Nephron (organoid): Measurements from ENCODE around the gene RAB6B.

Experiments
- H3K27ac Mint-ChIP-seq, 3 experiments: 2 replicates each; pipeline ENCODE4 v1.8.0; 2020; ENCODE audit warnings: mixed read lengths in 3 of 3, mild to moderate bottlenecking in 2 of 3, moderate library complexity in 1 of 3
- H3K27me3 Mint-ChIP-seq: 2 replicates; pipeline ENCODE4 v1.8.0; 2021; ENCODE audit warnings: low read depth, mild to moderate bottlenecking, moderate library complexity, mixed read lengths
- H3K36me3 Mint-ChIP-seq: 2 replicates; pipeline ENCODE4 v1.8.0; 2020; ENCODE audit warnings: low read depth, mixed read lengths
- H3K4me1 Mint-ChIP-seq: 2 replicates; pipeline ENCODE4 v1.8.0; 2020; ENCODE audit warnings: mixed read lengths
- H3K4me3 Mint-ChIP-seq, 3 experiments: 2 replicates each; pipeline ENCODE4 v1.8.0; 2020; ENCODE audit warnings: mild to moderate bottlenecking in 3 of 3, mixed read lengths in 3 of 3, moderate library complexity in 2 of 3
- H3K9me3 Mint-ChIP-seq: 2 replicates; pipeline ENCODE4 v1.8.0; 2020; ENCODE audit warnings: mixed read lengths
- TF ChIP-seq, protein P1 (sequence below), 3 experiments: fragments of 200-600 bp; sonication (generic); IDR thresholded peaks; one replicate each; pipeline ENCODE4 v1.5.0; 2021; ENCODE audit warnings: antibody characterized with exemption in 3 of 3; ENCODE audit not compliant: unreplicated experiment in 3 of 3

RAB6B gene

DNA sequence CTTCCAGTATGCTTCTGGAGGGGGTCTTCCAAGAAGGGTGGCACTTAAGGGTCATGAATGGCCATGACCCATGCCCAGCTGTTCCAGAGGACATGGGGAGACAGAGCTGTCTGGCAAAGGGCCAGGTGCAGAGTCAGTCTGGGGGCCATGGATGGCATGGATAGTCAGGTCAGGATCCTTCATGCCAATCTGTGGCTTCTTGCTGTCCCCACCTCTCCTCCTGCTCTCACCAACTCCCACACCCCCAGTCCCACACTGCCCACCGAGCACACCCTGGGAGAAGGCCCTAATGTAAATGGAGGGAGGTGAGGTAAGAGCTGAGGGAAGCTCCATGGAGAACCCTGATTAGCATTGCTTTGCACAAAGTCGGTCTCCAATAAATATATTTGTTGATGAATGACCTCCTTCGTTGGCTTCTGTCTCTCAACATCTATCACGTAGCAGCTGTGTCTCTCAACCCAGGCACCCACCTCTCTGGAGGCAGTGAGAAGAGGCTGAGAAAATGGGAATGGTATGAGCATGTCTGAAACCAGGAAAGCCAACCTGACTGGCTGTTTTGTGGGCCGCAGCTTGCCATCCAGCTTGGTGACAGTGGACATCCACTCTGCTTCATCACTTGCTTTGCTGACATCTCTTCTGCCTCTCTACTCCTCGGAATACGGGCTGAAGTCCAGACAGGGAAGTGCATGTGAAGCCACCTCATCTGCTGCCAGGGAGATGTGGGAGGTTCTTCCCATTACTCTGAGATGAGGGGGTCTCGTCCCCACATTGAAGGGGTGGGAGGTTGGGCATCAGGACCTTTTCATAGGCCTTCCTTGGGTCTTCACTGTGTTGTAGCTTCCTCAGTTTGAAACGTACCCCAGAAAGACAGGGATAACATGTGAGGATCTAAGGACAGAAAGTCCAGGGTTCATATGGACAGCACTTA, 37.7 kb upstream of the RAB6B start:
- Mint-ChIP-seq H3K4me3 (no peak overlapping the region), H3K36me3 (peaks cover 7% of the 10 kb centered on the region), H3K27ac (no peak overlapping the region), H3K4me1 (peaks cover 15% of the 10 kb centered on the region), H3K27me3 (peaks cover 10% of the 10 kb centered on the region), H3K9me3 (no peaks in the 10 kb centered on the region)
- TF ChIP-seq, protein P1, sequence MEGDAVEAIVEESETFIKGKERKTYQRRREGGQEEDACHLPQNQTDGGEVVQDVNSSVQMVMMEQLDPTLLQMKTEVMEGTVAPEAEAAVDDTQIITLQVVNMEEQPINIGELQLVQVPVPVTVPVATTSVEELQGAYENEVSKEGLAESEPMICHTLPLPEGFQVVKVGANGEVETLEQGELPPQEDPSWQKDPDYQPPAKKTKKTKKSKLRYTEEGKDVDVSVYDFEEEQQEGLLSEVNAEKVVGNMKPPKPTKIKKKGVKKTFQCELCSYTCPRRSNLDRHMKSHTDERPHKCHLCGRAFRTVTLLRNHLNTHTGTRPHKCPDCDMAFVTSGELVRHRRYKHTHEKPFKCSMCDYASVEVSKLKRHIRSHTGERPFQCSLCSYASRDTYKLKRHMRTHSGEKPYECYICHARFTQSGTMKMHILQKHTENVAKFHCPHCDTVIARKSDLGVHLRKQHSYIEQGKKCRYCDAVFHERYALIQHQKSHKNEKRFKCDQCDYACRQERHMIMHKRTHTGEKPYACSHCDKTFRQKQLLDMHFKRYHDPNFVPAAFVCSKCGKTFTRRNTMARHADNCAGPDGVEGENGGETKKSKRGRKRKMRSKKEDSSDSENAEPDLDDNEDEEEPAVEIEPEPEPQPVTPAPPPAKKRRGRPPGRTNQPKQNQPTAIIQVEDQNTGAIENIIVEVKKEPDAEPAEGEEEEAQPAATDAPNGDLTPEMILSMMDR (IDR thresholded peaks at IDR 0.05; ENCODE audit: unreplicated experiment in 3 of 3): no peak

DNA sequence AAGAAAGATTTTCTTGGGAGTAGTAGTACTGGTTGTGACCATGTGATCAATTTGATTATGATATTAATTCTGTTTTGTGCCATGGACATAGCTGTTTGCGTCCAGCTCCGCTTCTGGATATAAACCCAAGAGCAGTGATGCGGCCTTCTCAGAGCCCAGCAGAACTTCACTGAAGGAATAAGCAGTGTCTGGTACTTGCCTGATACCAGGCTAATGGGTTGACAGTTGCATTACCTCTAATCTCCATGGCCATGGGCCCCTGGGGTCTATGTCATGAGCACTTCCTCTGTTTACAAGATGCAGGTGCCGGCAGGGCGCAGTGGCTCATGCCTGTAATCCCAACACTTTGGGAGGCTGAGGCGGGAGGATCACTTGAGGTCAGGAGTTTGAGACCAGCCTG, 36.3 kb upstream of the RAB6B start:
- Mint-ChIP-seq H3K27ac (no peak overlapping the region), H3K4me3 (no peak overlapping the region), H3K9me3 (no peaks in the 10 kb centered on the region), H3K27me3 (peaks cover 16% of the 10 kb centered on the region), H3K36me3 (peaks cover 7% of the 10 kb centered on the region), H3K4me1 (peaks cover 12% of the 10 kb centered on the region)
- TF ChIP-seq, protein P1 (IDR thresholded peaks at IDR 0.05; ENCODE audit: unreplicated experiment in 3 of 3): no peak

DNA sequence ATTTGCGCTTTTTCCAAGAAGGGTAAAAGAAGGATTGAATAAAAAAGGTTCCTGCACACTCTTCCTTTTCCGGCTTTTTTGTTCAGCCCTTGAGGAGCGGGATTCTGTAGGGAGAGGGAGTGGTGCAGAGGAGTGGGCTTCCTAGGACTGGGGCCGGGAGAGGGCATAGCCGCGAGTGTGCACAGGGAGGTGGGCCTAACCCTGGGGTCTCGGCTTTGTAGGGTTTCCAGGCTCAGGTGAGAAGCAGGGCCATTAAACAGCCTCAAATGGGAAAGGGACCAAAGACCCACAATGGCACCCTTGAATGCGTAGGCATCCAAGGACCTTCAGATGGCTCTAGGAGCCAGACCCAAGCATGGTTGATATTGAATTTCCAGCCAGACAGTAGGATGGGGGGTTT, 35.4 kb upstream of the RAB6B start:
- TF ChIP-seq, protein P1 (IDR thresholded peaks at IDR 0.05; ENCODE audit: unreplicated experiment in 3 of 3): no peak
- Mint-ChIP-seq H3K27me3 (peaks cover 17% of the 10 kb centered on the region), H3K36me3 (peaks cover 7% of the 10 kb centered on the region), H3K9me3 (no peaks in the 10 kb centered on the region), H3K4me1 (peaks cover 6% of the 10 kb centered on the region), H3K27ac (no peak overlapping the region), H3K4me3 (no peak overlapping the region)

DNA sequence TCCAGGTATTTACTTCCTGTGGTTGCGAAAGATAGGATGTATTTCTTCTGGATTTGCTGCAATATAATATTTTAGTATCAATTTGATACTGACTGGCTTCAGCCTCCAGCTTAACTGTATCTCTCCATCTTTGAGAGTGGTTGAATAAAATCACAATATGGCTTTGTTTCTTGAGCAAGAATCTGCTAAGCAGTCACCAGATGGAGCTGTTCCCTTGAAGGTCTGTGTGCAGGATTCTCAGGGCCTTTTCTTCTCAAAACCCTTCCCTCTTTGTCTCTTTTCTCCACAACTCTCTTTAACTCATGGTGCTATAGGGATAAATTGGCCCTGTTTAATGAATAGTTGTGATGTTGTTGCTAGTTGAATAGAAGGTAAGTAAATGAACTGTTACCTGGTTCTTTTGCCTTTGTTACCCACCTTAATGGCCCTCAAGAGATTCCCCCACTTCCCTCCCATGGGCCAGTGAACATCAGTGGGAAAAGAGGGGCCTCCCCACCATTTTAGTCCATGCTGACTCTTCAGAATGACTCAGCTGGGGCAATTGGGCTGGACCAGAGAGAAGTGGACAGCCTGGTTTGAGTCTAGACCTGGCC, 34.8 kb upstream of the RAB6B start:
- H3K36me3 Mint-ChIP-seq: peaks cover 7% of the 10 kb centered on the region
- H3K4me1 Mint-ChIP-seq: peaks cover 6% of the 10 kb centered on the region
- H3K27ac Mint-ChIP-seq: peak overlapping the region in 2 of 3 experiments; percentile 22 to 59
- H3K9me3 Mint-ChIP-seq: no peaks in the 10 kb centered on the region
- TF ChIP-seq, protein P1 (IDR thresholded peaks at IDR 0.05; ENCODE audit: unreplicated experiment in 3 of 3): peak; percentile 66 to 80 (median 73)
- peak overlapping the region; percentile 41 to 63 (median 54) for H3K4me3 Mint-ChIP-seq
- H3K27me3 Mint-ChIP-seq: peaks cover 24% of the 10 kb centered on the region

DNA sequence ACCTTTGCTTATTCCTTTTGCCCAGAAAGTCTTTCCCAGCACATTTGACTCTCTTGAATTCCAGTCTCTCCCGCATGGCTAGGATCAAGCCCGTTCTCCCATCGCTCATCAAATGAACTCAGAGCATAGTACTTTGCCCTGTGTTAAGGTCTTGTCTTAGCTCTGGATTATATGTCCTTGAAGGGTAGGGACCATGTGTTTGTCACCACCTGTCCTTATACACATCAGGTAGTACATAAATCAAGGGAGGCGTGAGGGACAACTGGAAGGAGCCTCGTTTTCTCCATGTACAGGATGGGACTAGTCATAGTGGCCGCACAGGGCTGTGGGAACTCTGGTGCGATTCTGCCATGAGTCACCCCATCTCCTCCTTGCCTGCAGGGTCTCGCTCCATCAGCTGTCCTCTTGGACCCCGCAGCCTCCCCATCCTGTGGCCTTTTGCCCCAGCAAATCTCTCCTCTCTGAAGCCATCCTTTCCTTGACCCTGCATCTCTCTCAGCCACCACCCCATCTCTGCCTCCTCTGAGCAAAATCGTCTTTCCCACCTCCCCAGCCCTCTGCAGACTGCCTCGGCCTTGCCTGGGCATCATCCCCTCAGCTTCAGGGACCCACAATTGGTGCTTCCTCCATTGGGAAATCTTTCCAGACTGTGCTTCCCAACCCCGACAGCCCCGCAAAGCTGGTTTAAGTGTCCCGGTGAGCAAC, 33.4 kb upstream of the RAB6B start:
- peaks cover 7% of the 10 kb centered on the region for H3K36me3 Mint-ChIP-seq
- H3K27me3 Mint-ChIP-seq: peaks cover 32% of the 10 kb centered on the region

More for the DNA sequence above, 33.4 kb upstream of the RAB6B start:
- TF ChIP-seq, protein P1 (IDR thresholded peaks at IDR 0.05; ENCODE audit: unreplicated experiment in 3 of 3): no peak
- H3K9me3 Mint-ChIP-seq: no peaks in the 10 kb centered on the region
- peaks cover 6% of the 10 kb centered on the region for H3K4me1 Mint-ChIP-seq
- peak overlapping the region in 2 of 3 experiments; percentile 30 to 54 for H3K27ac Mint-ChIP-seq
- peak overlapping the region; percentile 52 to 76 (median 71) for H3K4me3 Mint-ChIP-seq
